Activated naive CD8-positive, alpha-beta T cell treated with anti-CD3 and anti-CD28 coated beads, Interleukin-2, amount 10 ng/mL, durations not matched to agents 7 days and 5 days (primary cell): ENCODE results near the gene TNS1. TPM values are rescaled to one million over a fixed set of nuclear protein-coding genes. Genes with fewer than 3 reads are reported as not detected.

ENCODE experiments used
- ATAC-seq: fragments of 150-1000 bp; cut with Tn5 transposase; one replicate; pipeline ENCODE4 v1.10.0; 2021; ENCODE audit warnings: low read depth, moderate library complexity
- POLR2A ChIA-PET: fragments of 350-600 bp; sonication (Branson Sonifier 250); formaldehyde crosslinking; loops from one replicate; lab custom pipeline; 2021; ENCODE audit warnings: antibody characterized with exemption; lab: Charles Lee
- DNase-seq: peaks from one replicate; pipeline ENCODE4 v3.0.0; 2021
- H3K27ac Mint-ChIP-seq: one replicate; pipeline ENCODE4 v1.8.0; 2022; ENCODE audit warnings: mild to moderate bottlenecking, mixed read lengths
- H3K27me3 Mint-ChIP-seq: one replicate; pipeline ENCODE4 v1.8.0; 2022; ENCODE audit warnings: mild to moderate bottlenecking, moderate library complexity, mixed read lengths
- H3K36me3 Mint-ChIP-seq: one replicate; pipeline ENCODE4 v1.8.0; 2021; ENCODE audit warnings: mild to moderate bottlenecking, mixed read lengths
- H3K4me1 Mint-ChIP-seq: one replicate; pipeline ENCODE4 v1.8.0; 2021; ENCODE audit warnings: mixed read lengths
- H3K4me3 Mint-ChIP-seq: one replicate; pipeline ENCODE4 v1.8.0; 2022; ENCODE audit warnings: mild to moderate bottlenecking, moderate library complexity, mixed read lengths
- H3K9me3 Mint-ChIP-seq: one replicate; pipeline ENCODE4 v1.8.0; 2021; ENCODE audit warnings: mixed read lengths
- total RNA-seq, 2 experiments: library from RNA; stranded (reverse); gene quantifications; one replicate each; pipeline ENCODE4 v1.2.3, GENCODE V29; 2021

TNS1 gene
- total RNA-seq, 2 experiments from 2014 or later: 15.1 to 21.2 TPM

DNA sequence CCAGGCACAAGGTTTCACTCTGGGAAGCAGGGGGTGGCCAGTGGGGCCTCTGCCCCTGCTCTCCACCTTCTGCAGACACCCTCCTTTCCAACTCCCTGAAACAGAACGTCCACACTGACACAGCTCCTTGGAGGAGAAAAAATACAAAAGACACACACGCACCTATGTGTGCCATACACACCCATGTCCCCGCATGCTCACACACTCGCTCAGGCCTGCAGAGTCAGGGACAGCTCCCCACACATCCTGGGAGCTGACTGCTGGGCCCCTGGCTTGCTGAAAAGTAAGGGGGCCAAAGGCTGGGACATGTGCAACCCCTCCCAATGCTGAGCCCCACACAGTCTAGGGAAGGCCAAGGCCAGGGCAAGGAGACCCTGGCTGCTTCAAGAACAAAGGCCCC is 200.5 kb downstream of the TNS1 start:
- POLR2A ChIA-PET: no interaction called here
- H3K27ac Mint-ChIP-seq: no peak overlapping the region
- no peak overlapping the region for H3K4me3 Mint-ChIP-seq
- no peaks in the 10 kb centered on the region for H3K36me3 Mint-ChIP-seq
- DNase-seq (no peak), ATAC-seq (no peak)
- peaks cover 13% of the 10 kb centered on the region for H3K4me1 Mint-ChIP-seq
- H3K9me3 Mint-ChIP-seq: peaks cover 4% of the 10 kb centered on the region
- no peaks in the 10 kb centered on the region for H3K27me3 Mint-ChIP-seq

DNA sequence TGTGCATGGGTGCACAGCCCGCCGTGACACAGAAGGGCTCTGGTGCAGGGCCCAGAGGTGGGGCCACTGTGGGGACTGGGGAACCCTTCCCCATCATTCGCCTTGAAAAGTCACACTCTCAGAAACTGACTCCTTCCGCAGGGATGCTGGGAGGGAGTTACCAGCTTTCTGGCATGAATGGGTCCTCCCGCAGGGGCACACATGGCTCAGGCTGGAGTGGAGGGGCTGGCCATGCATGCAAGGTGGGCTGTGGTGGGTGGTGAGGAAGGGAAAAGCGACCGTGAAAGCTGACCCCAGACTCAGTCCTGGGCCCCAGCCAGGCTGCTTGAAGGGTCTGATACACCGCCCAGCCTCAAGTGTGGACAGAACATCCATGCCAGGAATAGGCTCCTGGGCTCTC is 201.1 kb downstream of the TNS1 start:
- Mint-ChIP-seq H3K9me3 (peaks cover 4% of the 10 kb centered on the region), H3K27ac (no peak overlapping the region), H3K36me3 (no peaks in the 10 kb centered on the region), H3K4me1 (peaks cover 16% of the 10 kb centered on the region), H3K4me3 (no peak overlapping the region), H3K27me3 (no peaks in the 10 kb centered on the region)
- DNase-seq: no peak
- POLR2A ChIA-PET: no interaction called here
- ATAC-seq: no peak

DNA sequence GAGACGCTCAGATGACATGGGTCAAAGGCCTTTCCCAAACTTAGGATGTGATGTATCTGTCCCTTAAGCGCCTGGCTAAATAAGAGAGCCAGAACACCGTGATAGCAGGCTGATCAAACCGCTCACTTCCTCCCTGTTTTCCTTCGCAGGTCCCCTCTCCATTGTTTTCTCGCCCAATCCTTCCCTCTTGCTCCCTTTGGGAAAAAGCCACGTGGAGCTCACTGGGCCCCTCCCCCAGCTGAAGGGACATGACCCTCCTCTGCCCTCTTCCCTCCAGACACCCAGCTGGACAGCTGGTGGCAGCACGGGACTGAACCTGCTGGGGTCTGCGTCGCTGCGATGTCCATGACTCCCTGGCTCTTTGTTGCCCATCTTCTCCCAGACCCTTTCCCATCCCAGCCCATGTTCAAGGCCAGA is 201.7 kb downstream of the TNS1 start:
- H3K36me3 Mint-ChIP-seq: no peaks in the 10 kb centered on the region
- no peak overlapping the region for H3K4me3 Mint-ChIP-seq
- peaks cover 4% of the 10 kb centered on the region for H3K9me3 Mint-ChIP-seq
- H3K27ac Mint-ChIP-seq: no peak overlapping the region
- no peaks in the 10 kb centered on the region for H3K27me3 Mint-ChIP-seq
- ATAC-seq (no peak), DNase-seq (no peak)
- POLR2A ChIA-PET: no interaction called here
- H3K4me1 Mint-ChIP-seq: peaks cover 17% of the 10 kb centered on the region

DNA sequence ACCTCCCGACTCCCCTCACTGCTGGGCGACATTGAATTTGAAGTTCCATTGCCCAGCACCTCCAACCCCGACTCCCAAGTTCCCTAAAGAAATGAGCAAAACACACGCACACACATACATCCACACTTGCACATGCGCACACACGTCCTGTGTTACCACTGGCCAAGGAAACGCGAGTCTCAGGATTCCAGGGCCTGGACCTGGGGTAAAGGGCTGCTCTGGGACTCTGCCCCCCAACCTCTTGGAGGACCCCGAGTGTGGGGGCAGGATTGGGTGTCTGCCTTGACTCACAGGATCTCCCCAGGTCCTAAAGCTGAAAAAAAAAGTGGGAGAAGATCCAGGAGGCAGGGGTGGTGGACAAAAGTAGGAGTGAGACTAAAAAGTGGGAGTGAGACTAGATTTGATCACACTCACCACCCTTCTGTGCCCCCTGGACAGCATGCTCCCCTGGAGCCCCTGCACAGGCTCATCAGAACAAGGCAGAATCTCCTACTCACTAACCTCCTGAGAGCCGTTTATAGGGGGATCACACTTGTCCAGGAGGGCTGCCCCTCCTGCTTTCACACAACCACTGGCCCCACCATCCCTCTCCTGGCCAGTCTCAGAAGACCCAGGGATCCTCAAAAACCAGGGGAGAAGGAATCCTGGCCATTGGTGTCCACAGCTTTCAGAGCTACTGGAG is 202.2 kb downstream of the TNS1 start:
- Mint-ChIP-seq H3K27me3 (no peaks in the 10 kb centered on the region), H3K36me3 (no peaks in the 10 kb centered on the region), H3K4me1 (peaks cover 15% of the 10 kb centered on the region), H3K27ac (no peak overlapping the region), H3K4me3 (no peak overlapping the region), H3K9me3 (peaks cover 2% of the 10 kb centered on the region)
- POLR2A ChIA-PET: no interaction called here
- ATAC-seq: no peak
- DNase-seq: no peak

DNA sequence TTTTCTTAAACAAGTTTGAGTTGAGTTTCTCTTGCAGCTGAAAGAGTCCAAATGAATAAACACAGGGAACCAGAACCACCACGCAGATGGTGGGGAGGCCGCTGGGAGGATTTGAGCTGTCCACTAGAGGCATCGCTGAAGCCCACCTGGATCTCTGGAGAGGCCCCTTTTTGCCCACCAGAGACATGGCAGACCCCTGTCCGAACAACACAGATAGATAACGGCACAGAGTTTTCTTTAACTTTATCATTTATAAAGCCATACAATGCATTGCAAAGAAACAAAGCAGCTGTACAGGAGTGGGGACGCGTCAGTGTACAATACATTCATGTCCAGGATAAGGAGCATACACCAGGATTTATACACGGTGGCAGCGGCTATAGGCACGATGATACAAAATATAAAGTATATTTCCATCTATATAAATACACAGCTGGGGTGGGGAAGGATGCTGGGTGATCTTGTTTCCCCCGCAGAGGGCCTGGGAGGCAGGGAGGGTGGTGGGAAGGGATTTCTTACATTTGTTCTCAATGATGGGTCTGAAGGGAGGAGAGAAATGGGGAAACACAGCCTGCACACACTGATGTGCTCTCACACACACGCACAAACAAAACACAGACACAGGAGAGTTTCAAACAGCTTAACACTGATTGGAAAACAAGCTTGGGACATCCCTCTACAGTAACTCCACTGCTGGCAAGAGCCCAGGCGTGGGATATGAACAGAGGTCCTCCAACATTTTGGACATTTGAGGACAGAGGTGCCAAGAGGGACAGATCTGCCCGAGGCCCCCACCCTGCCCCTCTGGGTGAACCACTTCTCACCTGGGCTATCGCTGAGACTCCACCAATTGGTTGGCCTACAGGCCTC is 203.0 kb downstream of the TNS1 start:
- no peak for DNase-seq
- peaks cover 12% of the 10 kb centered on the region for H3K4me1 Mint-ChIP-seq
- ATAC-seq: no peak
- no peaks in the 10 kb centered on the region for H3K9me3 Mint-ChIP-seq
- H3K4me3 Mint-ChIP-seq: no peak overlapping the region
- POLR2A ChIA-PET: no interaction called here
- H3K36me3 Mint-ChIP-seq: no peaks in the 10 kb centered on the region
- no peaks in the 10 kb centered on the region for H3K27me3 Mint-ChIP-seq
- H3K27ac Mint-ChIP-seq: no peak overlapping the region

DNA sequence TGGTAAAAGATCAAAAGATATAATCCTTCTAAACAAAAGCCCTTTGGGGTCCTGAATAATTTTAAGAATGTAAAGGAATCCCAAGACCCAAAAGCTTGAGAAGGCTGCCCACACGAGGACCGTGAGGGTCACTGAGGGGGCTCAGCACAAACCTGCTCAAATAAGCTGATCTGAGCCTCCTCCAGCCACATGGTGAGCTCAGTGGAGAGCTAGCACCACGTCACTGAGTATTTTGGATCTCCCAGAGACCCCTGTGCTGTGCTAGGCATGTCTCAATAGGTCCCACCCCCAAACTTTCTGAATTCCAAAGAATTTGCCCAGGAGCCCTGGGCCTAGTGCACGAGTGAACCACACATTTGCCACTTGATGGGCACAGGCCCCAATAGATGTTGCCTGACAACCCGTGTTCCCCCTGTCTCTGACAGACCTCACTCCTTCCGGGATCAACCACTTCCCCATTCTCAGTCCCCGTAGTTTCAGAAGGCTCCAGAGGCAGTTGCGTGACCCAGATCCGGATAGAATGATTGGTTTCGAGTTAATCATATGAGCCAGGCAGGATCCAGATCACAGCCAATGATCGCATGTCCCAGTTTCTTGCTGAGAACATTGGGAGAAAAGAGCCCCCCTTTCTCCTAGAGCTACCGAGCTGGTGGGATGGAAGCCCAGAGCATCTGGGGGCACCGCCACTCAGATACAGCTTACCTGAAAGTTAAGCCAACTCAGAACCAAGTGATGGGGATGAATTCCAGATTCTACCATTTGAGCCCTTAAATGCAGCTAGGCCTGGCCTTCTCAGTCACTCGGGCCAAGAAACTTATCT is 203.8 kb downstream of the TNS1 start:
- POLR2A ChIA-PET: no interaction called here

DNA sequence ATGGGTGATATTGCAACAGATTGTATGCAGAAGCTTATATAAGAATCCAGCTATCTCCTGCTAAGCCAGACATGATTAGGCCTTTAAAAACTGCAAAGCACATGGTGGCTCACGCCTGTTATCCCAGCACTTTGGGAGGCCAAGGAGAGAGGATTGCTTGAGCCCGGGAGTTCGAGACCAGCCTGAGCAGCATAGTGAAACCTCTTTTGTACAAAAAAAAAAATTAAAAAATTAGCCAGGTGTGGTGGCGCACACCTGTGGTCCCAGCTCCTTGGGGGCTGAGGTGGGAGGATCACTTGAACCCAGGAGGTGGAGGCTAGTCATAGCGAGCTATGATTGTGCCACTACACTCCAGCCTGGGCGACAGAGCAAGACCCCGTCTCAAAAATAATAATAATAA is 204.6 kb downstream of the TNS1 start:
- ATAC-seq (no peak), DNase-seq (no peak)
- H3K4me1 Mint-ChIP-seq: peaks cover 12% of the 10 kb centered on the region
- no peaks in the 10 kb centered on the region for H3K36me3 Mint-ChIP-seq
- no peaks in the 10 kb centered on the region for H3K9me3 Mint-ChIP-seq
- no peak overlapping the region for H3K27ac Mint-ChIP-seq
- POLR2A ChIA-PET: no interaction called here
- H3K27me3 Mint-ChIP-seq: no peaks in the 10 kb centered on the region
- no peak overlapping the region for H3K4me3 Mint-ChIP-seq

More for the DNA sequence above, 203.8 kb downstream of the TNS1 start:
- no peaks in the 10 kb centered on the region for H3K9me3 Mint-ChIP-seq
- H3K4me3 Mint-ChIP-seq: no peak overlapping the region
- H3K27ac Mint-ChIP-seq: no peak overlapping the region
- H3K4me1 Mint-ChIP-seq: peaks cover 12% of the 10 kb centered on the region
- no peaks in the 10 kb centered on the region for H3K27me3 Mint-ChIP-seq
- peak; percentile 61 for ATAC-seq
- DNase-seq: no peak
- H3K36me3 Mint-ChIP-seq: no peaks in the 10 kb centered on the region

DNA sequence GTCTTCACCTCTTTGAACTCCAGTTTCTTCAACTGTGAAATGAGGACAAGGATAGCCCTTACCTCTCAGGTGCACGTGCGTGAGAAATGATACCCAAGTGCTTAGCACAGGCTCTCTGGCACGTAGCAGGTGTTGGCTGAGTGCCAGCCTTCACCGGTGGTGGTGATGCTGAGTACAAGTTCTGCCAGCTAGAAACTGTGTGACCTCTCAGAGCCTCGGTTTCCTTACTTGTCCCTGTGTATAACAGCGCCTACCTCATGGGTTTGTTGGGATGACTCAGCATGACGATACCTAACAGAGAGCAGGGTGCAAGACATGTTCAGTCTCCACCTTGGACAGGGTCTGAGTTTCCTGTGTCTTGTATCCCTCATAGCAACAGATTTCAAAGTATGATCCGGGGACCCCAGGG is 205.1 kb downstream of the TNS1 start:
- no peaks in the 10 kb centered on the region for H3K9me3 Mint-ChIP-seq
- POLR2A ChIA-PET: no interaction called here
- DNase-seq (no peak), ATAC-seq (no peak)
- H3K27me3 Mint-ChIP-seq: no peaks in the 10 kb centered on the region
- peaks cover 12% of the 10 kb centered on the region for H3K4me1 Mint-ChIP-seq
- no peak overlapping the region for H3K4me3 Mint-ChIP-seq
- H3K27ac Mint-ChIP-seq: no peak overlapping the region
- no peaks in the 10 kb centered on the region for H3K36me3 Mint-ChIP-seq

DNA sequence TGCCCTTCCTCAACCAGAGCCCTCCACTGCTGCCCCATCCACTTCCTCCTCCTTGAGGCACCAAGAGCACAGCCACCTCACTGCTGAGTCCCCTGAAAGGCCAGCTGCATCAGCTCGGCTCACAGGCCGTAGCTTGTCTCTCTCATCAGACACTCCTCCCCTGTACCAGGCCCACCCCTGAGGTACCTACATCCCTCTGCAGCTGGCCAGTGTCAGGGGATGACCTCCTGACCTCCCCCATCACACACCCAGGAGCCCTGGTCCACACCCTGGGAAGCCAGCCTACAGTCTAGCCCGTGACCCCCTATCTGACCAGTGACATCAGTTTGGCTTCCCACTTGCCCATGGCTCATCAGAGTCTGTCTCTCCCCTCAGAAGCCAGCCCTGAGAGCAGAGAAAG is 205.6 kb downstream of the TNS1 start:
- peaks cover 13% of the 10 kb centered on the region for H3K4me1 Mint-ChIP-seq
- no peak for DNase-seq
- no peaks in the 10 kb centered on the region for H3K27me3 Mint-ChIP-seq
- no peak overlapping the region for H3K4me3 Mint-ChIP-seq
- POLR2A ChIA-PET: no interaction called here
- ATAC-seq: no peak
- H3K27ac Mint-ChIP-seq: no peak overlapping the region
- H3K36me3 Mint-ChIP-seq: no peaks in the 10 kb centered on the region
- H3K9me3 Mint-ChIP-seq: no peaks in the 10 kb centered on the region

DNA sequence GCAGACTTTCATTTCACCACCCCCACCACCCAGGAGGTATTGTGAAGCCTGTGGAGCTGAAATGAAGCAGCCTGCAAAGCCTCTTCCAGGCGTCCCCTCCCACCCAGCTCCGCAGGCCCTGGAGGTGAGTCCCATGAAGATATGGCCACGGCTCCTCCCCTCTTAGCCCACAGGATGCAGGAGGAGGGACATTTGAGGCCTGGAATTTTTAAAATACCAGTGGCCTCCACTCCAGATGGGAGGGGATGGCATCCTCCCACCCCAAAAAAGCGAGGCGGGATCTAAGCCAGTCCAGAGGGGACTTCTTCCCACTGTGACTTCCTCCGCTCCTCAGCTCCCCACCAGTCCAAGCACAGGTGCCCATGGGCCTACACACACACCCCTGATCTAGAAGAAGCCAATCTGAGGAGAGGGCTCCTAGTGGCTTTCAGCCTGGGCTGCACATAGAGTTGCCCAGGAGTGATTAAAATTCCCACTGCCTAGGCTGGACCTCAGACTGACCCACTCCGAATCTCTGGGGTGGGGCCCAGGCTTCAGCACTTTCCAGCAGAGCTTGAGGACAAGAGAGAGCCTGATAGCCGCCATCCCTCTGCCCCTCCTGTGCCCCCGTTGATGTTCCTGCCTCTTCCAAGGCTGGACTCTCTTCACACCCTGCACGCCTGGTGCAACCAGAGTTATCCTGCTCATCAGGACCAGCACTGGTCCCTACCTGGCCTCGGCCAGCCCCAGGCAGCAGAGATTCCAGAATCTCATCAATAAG is 206.9 kb downstream of the TNS1 start:
- Mint-ChIP-seq H3K36me3 (no peaks in the 10 kb centered on the region), H3K27ac (no peak overlapping the region), H3K4me1 (peaks cover 18% of the 10 kb centered on the region)

DNA sequence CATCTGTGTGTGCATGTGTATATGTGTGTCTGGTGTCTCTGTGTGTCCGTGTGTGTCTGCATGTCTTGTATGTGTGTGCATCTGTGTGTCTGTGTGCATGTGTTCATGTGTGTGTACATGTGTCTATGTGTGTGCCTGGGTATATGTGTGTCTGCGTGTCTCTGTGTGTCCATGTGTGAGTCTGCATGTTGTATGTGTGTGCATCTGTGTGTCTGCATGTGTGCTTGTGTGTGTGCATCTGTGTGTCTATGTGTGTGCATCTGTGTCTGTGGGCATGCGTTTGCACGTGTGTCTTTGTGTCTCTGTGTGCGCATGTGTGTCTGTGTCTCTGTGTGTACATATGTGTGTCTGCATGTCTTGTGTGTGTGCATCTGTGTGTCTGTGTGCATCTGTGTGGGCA is 207.7 kb downstream of the TNS1 start:
- ATAC-seq: no peak
- Mint-ChIP-seq H3K27me3 (no peaks in the 10 kb centered on the region), H3K4me3 (no peak overlapping the region), H3K36me3 (no peaks in the 10 kb centered on the region), H3K9me3 (no peaks in the 10 kb centered on the region), H3K27ac (no peak overlapping the region), H3K4me1 (peaks cover 23% of the 10 kb centered on the region)
- no peak for DNase-seq
- POLR2A ChIA-PET: no interaction called here

More for the DNA sequence above, 206.9 kb downstream of the TNS1 start:
- no peaks in the 10 kb centered on the region for H3K27me3 Mint-ChIP-seq
- DNase-seq (no peak), ATAC-seq (no peak)
- H3K9me3 Mint-ChIP-seq: no peaks in the 10 kb centered on the region
- no peak overlapping the region for H3K4me3 Mint-ChIP-seq
- POLR2A ChIA-PET: no interaction called here

DNA sequence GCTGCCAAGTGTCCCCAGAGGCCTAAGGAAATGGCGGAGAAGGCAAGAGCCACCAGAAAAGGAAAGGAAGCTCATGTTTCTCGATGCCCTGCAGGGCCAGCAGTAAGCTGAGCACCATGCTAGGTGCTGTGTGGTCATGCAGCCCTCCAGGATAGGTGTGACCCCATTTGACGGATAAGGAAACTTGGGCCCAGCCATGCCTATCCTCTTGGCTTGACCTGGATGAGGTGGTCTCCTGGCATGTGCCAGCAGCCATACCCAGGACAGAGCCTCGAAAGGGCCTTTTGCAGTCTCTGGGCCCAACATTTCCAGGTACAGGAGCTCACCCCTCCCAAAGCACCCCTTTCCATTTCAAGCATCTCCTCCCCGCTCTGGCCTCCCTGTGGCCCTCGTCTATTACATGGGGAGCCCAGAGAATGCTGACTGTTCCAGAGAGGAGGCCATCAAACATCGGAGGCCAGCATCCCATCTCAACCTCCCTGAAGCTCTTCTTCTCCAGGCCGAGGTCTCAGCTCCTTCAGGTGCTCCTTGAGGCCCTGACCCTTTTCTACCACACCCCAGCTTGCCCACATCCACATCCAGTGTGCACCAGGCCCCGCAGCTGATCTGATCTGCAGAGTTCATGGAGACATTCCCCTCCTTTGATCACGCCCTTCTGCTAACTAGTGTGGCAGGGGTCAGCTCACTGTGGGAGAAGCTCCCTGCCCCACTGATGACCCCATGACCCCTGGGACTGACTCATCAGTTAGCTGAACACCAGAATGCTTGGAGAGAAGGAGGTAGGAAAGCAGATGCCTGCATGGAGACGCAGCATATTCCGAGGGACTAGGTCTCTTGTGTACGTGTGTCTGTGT is 208.4 kb downstream of the TNS1 start:
- Mint-ChIP-seq H3K4me1 (peaks cover 23% of the 10 kb centered on the region), H3K27me3 (no peaks in the 10 kb centered on the region), H3K27ac (no peak overlapping the region), H3K9me3 (no peaks in the 10 kb centered on the region), H3K4me3 (no peak overlapping the region), H3K36me3 (no peaks in the 10 kb centered on the region)
- DNase-seq: no peak
- ATAC-seq: no peak
- POLR2A ChIA-PET: no interaction called here
